H1 (cell line): ENCODE results near the gene RYR3. TPM values are rescaled to one million over a fixed set of nuclear protein-coding genes. Genes with fewer than 3 reads are reported as not detected.

ENCODE experiments used
- CTCF ChIA-PET: fragments of 300-600 bp; sonication (Branson Sonifier 250); formaldehyde crosslinking; loops from one replicate; lab custom pipeline; 2021; ENCODE audit not compliant: partially characterized antibody; lab: Charles Lee
- POLR2A ChIA-PET: fragments of 300-600 bp; sonication (Branson Sonifier 250); formaldehyde crosslinking; loops from one replicate; lab custom pipeline; 2021; ENCODE audit warnings: inconsistent platforms; ENCODE audit not compliant: partially characterized antibody; lab: Charles Lee
- DNase-seq, 2 experiments: peaks; one replicate each; pipeline versions ENCODE4 v3.0.0 to v3.0.0-alpha.2; 2010 to 2022; ENCODE audit warnings: low spot score in 2 of 2, low read depth in 1 of 2, mixed read lengths in 1 of 2
- FAIRE-seq: peaks from 2 replicates; lab custom pipeline; 2011; peaks lifted over from hg19 to GRCh38; lab: Jason Lieb, UNC
- H2AFZ ChIP-seq: 2 replicates; pipeline ENCODE4 v1.8.1; 2012; ENCODE audit warnings: low read length, inconsistent platforms
- H2AK5ac ChIP-seq: 2 replicates; pipeline ENCODE4 v1.6.1; 2013; ENCODE audit warnings: low read depth, low read length
- H2BK120ac ChIP-seq: replicated peaks from 2 replicates; pipeline ENCODE3; 2013; ENCODE audit warnings: low read depth, low read length, inconsistent platforms
- H2BK12ac ChIP-seq: 2 replicates; pipeline ENCODE4 v1.6.1; 2013; ENCODE audit warnings: low read depth, low read length
- H2BK15ac ChIP-seq: 2 replicates; pipeline ENCODE4 v1.6.1; 2013; ENCODE audit warnings: low read length
- H2BK20ac ChIP-seq: 2 replicates; pipeline ENCODE4 v1.6.1; 2013; ENCODE audit warnings: low read length
- H2BK5ac ChIP-seq: 2 replicates; pipeline ENCODE4 v1.6.1; 2013; ENCODE audit warnings: low read depth, low read length
- H3K14ac ChIP-seq: 2 replicates; pipeline ENCODE4 v1.6.1; 2013; ENCODE audit warnings: inconsistent platforms; ENCODE audit not compliant: insufficient read length
- H3K18ac ChIP-seq: 2 replicates; pipeline ENCODE4 v1.6.1; 2013; ENCODE audit warnings: low read length; ENCODE audit errors: extremely low read depth
- H3K23ac ChIP-seq: 2 replicates; pipeline ENCODE4 v1.6.1; 2013; ENCODE audit warnings: inconsistent platforms; ENCODE audit not compliant: insufficient read length
- H3K23me2 ChIP-seq: 2 replicates; pipeline ENCODE4 v1.6.1; 2013; ENCODE audit warnings: low read depth, low read length
- H3K27ac ChIP-seq: 2 replicates; pipeline ENCODE4 v1.6.1; 2011; ENCODE audit warnings: low read depth, low read length, inconsistent platforms
- H3K27me3 ChIP-seq, 4 experiments: replicated peaks in 1 of 4; 1 replicate in 1 of 4; 2 replicates in 3 of 4; pipeline versions ENCODE4 v1.6.1 to v1.8.1; 2011 to 2013; ENCODE audit warnings: low read length in 3 of 4, mild to moderate bottlenecking in 3 of 4, inconsistent platforms in 2 of 4, mixed read lengths in 2 of 4, moderate library complexity in 1 of 4; ENCODE audit not compliant: control insufficient read depth in 3 of 4, insufficient read depth in 3 of 4; ENCODE audit errors: extremely low read depth in 1 of 4
- H3K36me3 ChIP-seq, 4 experiments: 2 replicates each; pipeline versions ENCODE4 v1.6.1 to v1.8.1; 2011 to 2013; ENCODE audit warnings: mild to moderate bottlenecking in 4 of 4, low read length in 3 of 4, moderate library complexity in 2 of 4, control low read depth in 1 of 4, inconsistent platforms in 1 of 4; ENCODE audit not compliant: insufficient read depth in 4 of 4, control insufficient read depth in 2 of 4
- H3K4ac ChIP-seq: replicated peaks from 2 replicates; pipeline ENCODE3; 2013; ENCODE audit warnings: low read length, low read depth, mixed read lengths, inconsistent platforms; ENCODE audit not compliant: insufficient read length
- H3K4me1 ChIP-seq, 4 experiments: replicated peaks in 1 of 4; 1 replicate in 1 of 4; 2 replicates in 3 of 4; pipeline versions ENCODE4 v1.6.1 to v1.8.1; 2011 to 2013; ENCODE audit warnings: low read length in 3 of 4, inconsistent platforms in 2 of 4, mixed read lengths in 1 of 4; ENCODE audit not compliant: insufficient read depth in 4 of 4, control insufficient read depth in 3 of 4
- H3K4me2 ChIP-seq, 2 experiments: 2 replicates each; pipeline versions ENCODE4 v1.6.1 to v1.8.1; 2011 to 2013; ENCODE audit warnings: low read depth in 2 of 2, low read length in 2 of 2, control low read depth in 1 of 2, inconsistent platforms in 1 of 2, mild to moderate bottlenecking in 1 of 2; ENCODE audit not compliant: insufficient read depth in 1 of 2
- H3K4me3 ChIP-seq, 4 experiments: fragments of 200-600, 300-600 bp in 1 of 4; sonication (generic), shearing (Covaris generic), sonication (Bioruptor Twin) in 1 of 4; 2 replicates each; pipeline versions ENCODE4 v1.5.1 to v1.8.1; 2011 to 2016; ENCODE audit warnings: low read length in 4 of 4, low read depth in 3 of 4, control low read depth in 2 of 4, inconsistent platforms in 2 of 4, mild to moderate bottlenecking in 2 of 4, mixed read lengths in 1 of 4, moderate library complexity in 1 of 4; ENCODE audit not compliant: insufficient read depth in 2 of 4; ENCODE audit errors: extremely low read depth in 1 of 4
- H3K56ac ChIP-seq: replicated peaks from 2 replicates; pipeline ENCODE3; 2013; ENCODE audit warnings: low read depth, mild to moderate bottlenecking, mixed read lengths, low read length, inconsistent platforms; ENCODE audit not compliant: insufficient read length
- H3K79me1 ChIP-seq: 2 replicates; pipeline ENCODE4 v1.6.1; 2013; ENCODE audit warnings: low read depth, low read length, control low read depth
- H3K79me2 ChIP-seq, 2 experiments: 2 replicates each; pipeline versions ENCODE4 v1.6.1 to v1.8.1; 2012 to 2013; ENCODE audit warnings: low read length in 2 of 2, mild to moderate bottlenecking in 2 of 2, inconsistent platforms in 1 of 2; ENCODE audit not compliant: insufficient read depth in 2 of 2, control insufficient read depth in 1 of 2
- H3K9ac ChIP-seq, 4 experiments: replicated peaks in 1 of 4; 1 replicate in 1 of 4; 2 replicates in 3 of 4; pipeline versions ENCODE4 v1.6.1 to v1.8.1; 2011 to 2013; ENCODE audit warnings: low read depth in 3 of 4, low read length in 3 of 4, control low read depth in 2 of 4, mild to moderate bottlenecking in 2 of 4, moderate library complexity in 2 of 4, inconsistent platforms in 1 of 4; ENCODE audit errors: extremely low read depth in 1 of 4
- H3K9me3 ChIP-seq, 2 experiments: 2 replicates each; pipeline versions ENCODE4 v1.6.1 to v1.8.1; 2012 to 2013; ENCODE audit warnings: mild to moderate bottlenecking in 2 of 2, moderate library complexity in 2 of 2, control low read depth in 1 of 2, inconsistent platforms in 1 of 2, low read depth in 1 of 2, low read length in 1 of 2, mixed read lengths in 1 of 2; ENCODE audit not compliant: insufficient read depth in 2 of 2
- H4K20me1 ChIP-seq, 2 experiments: replicated peaks in 1 of 2; 2 replicates each; pipeline versions ENCODE3 to v1.8.1; 2011 to 2013; ENCODE audit warnings: inconsistent platforms in 2 of 2, low read length in 2 of 2, mild to moderate bottlenecking in 1 of 2; ENCODE audit not compliant: insufficient read depth in 2 of 2, control insufficient read depth in 1 of 2
- H4K5ac ChIP-seq: 2 replicates; pipeline ENCODE4 v1.6.1; 2013; ENCODE audit warnings: low read length, low read depth, mixed read lengths, inconsistent platforms; ENCODE audit not compliant: insufficient read length
- H4K8ac ChIP-seq: 2 replicates; pipeline ENCODE4 v1.8.0; 2013; ENCODE audit warnings: mild to moderate bottlenecking, moderate library complexity, low read length, inconsistent platforms; ENCODE audit not compliant: insufficient read depth; ENCODE audit errors: extremely low read depth
- H4K91ac ChIP-seq: replicated peaks from 2 replicates; pipeline ENCODE3; 2013; ENCODE audit warnings: low read length, mixed read lengths, inconsistent platforms; ENCODE audit not compliant: insufficient read length
- BCL11A ChIP-seq, 2 experiments: IDR thresholded peaks; one replicate each; pipeline ENCODE4 v1.6.1; 2011; ENCODE audit warnings: low read depth in 2 of 2, low read length in 2 of 2, mild to moderate bottlenecking in 2 of 2
- CHD2 ChIP-seq: IDR thresholded peaks from 2 replicates; pipeline ENCODE4 v1.6.1; 2012; ENCODE audit warnings: low read length, improper control_type of control experiment
- EGR1 ChIP-seq: IDR thresholded peaks from 2 replicates; pipeline ENCODE4 v1.6.1; 2011; ENCODE audit warnings: low read depth, low read length, borderline replicate concordance
- EP300 ChIP-seq, 2 experiments: IDR thresholded peaks; 1 replicate in 1 of 2; 2 replicates in 1 of 2; pipeline ENCODE4 v1.6.1; 2011 to 2012; ENCODE audit warnings: low read depth in 2 of 2, low read length in 2 of 2, mild to moderate bottlenecking in 2 of 2, borderline replicate concordance in 1 of 2, inconsistent platforms in 1 of 2, moderate library complexity in 1 of 2
- FOSL1 ChIP-seq: IDR thresholded peaks from 2 replicates; pipeline ENCODE4 v1.6.1; 2011; ENCODE audit warnings: mild to moderate bottlenecking, low read depth, low read length, moderate library complexity; ENCODE audit not compliant: insufficient read depth
- MAFK ChIP-seq: IDR thresholded peaks from 2 replicates; pipeline ENCODE4 v1.6.1; 2012; ENCODE audit warnings: low read depth, mild to moderate bottlenecking, improper control_type of control experiment, low read length
- NANOG ChIP-seq: IDR thresholded peaks from 2 replicates; pipeline ENCODE4 v1.6.1; 2011; ENCODE audit warnings: low read length, low read depth, mild to moderate bottlenecking, inconsistent platforms; ENCODE audit not compliant: insufficient read depth, poor library complexity, severe bottlenecking
- PHF8 ChIP-seq: fragments of 200-600 bp; sonication (generic); conservative IDR thresholded peaks from 2 replicates; pipeline ENCODE4 v1.7.1; 2012; ENCODE audit warnings: low read depth, mild to moderate bottlenecking, inconsistent platforms, low read length, moderate library complexity
- RFX5 ChIP-seq: IDR thresholded peaks from 2 replicates; pipeline ENCODE4 v1.6.1; 2011; ENCODE audit warnings: low read depth, low read length, improper control_type of control experiment, borderline replicate concordance
- RNF2 ChIP-seq: fragments of 200-900, 300-1000 bp; sonication (generic); IDR thresholded peaks from 2 replicates; pipeline ENCODE4 v1.7.1; 2016; ENCODE audit warnings: borderline replicate concordance, low read depth, mild to moderate bottlenecking, antibody characterized with exemption, low read length; ENCODE audit not compliant: poor library complexity, severe bottlenecking; ENCODE audit errors: missing control alignments
- SIRT6 ChIP-seq: IDR thresholded peaks from one replicate; pipeline ENCODE4 v1.7.1; 2012; ENCODE audit warnings: low read length, inconsistent platforms
- SIX5 ChIP-seq: IDR thresholded peaks from 2 replicates; pipeline ENCODE4 v1.6.1; 2011; ENCODE audit warnings: mild to moderate bottlenecking, low read depth, low read length
- WGBS, 2 experiments: shearing (Covaris generic) in 1 of 2; methylation state at CpG; one replicate each; pipeline versions ENCODE4 v1.1.6 to v1.1.7; 2013 to 2015; ENCODE audit warnings: low lambda C conversion rate in 2 of 2, mixed read lengths in 2 of 2, inconsistent platforms in 1 of 2, low coverage in 1 of 2, missing lambda C conversion rate in 1 of 2; ENCODE audit not compliant: insufficient replicate concordance in 2 of 2, insufficient coverage in 1 of 2, insufficient read length in 1 of 2; ENCODE audit errors: extremely low coverage in 1 of 2, missing lambda C conversion rate in 1 of 2; 5-methylcytosine and 5-hydroxymethylcytosine counted together
- polyA plus RNA-seq, 7 experiments: library from polyadenylated mRNA; depleted of rRNA in 3 of 7; stranded (reverse) in 5 of 7; unstranded in 2 of 7; fragments of >200 nt in 5 of 7; fragments of 200-250 nt in 2 of 7; gene quantifications; 1 replicate in 5 of 7; 2 replicates in 1 of 7; 4 replicates in 1 of 7; pipeline versions ENCODE4 v1.2.1 to v1.2.3, GENCODE V29; 2011 to 2013; ENCODE audit warnings: missing spikeins in 2 of 7, mixed read lengths in 2 of 7
- total RNA-seq: library from RNA; stranded (reverse); fragmentation: NEBNext Ultra II Directional; extraction: Animal tissue kit (Norgen Biotek cat#: 25700); gene quantifications from 2 replicates; pipeline ENCODE4 v1.2.1, GENCODE V29; 2021
- TF ChIP-seq, protein P1 (sequence below): IDR thresholded peaks from 2 replicates; pipeline ENCODE4 v1.6.1; 2011; ENCODE audit warnings: low read length, improper control_type of control experiment

The RYR3 gene
- total and polyA plus RNA-seq, 2 of the 8 experiments (the other 6 are each of a cell fraction or from before 2014, with no cell fraction given): 0.33 to 3.4 TPM

DNA sequence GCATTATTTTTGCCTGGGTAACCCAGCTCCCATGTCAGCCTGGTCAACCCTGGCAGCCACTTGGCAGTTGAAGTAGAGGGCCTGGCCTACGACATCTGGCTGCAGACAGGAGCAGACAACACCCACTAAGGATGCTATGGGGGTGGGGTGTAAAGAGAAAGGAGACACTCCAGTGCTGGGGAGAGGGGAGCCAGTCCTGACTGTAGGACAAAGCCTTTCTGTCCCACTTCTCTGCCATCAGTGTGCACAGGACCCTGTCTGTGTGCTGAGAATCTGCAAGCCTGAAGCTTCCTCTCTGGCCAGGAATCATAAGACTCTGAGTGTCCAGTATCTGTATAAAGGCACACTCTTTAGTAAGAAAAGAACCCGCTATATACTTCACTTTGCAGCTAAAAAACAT, 561.2 kb downstream of the RYR3 start:
- DNase-seq (no peak), FAIRE-seq (no peak)
- Histone ChIP-seq H4K8ac (no peak overlapping the region), H3K36me3 (no peaks in the 10 kb centered on the region), H3K9ac (no peak overlapping the region), H2AK5ac (no peak overlapping the region), H2AFZ (no peak overlapping the region), H3K4ac (no peak overlapping the region), H4K5ac (no peak overlapping the region), H3K79me2 (no peaks in the 10 kb centered on the region), H2BK20ac (no peak overlapping the region), H2BK12ac (peak overlapping the region; percentile 92; the same call in 1 of the 2 replicates), H3K4me2 (no peak overlapping the region), H3K9me3 (no peaks in the 10 kb centered on the region), H3K23ac (no peak overlapping the region), H3K27me3 (no peaks in the 10 kb centered on the region), H3K56ac (no peak overlapping the region), H3K27ac (no peak overlapping the region), H3K4me3 (no peak overlapping the region), H3K4me1 (peaks cover 0 to 6% (median 5%) of the 10 kb centered on the region in 4 experiments; a peak in 4 of 7 replicates), H3K14ac (no peak overlapping the region), H3K23me2 (no peaks in the 10 kb centered on the region), H3K79me1 (no peaks in the 10 kb centered on the region), H4K20me1 (no peaks in the 10 kb centered on the region), H4K91ac (no peak overlapping the region), H2BK120ac (no peak overlapping the region), H2BK15ac (no peak overlapping the region), H2BK5ac (no peak overlapping the region), H3K18ac (no peak overlapping the region)
- WGBS, 2 experiments: 85% methylated on average over 2 of the region's 2 CpGs; no CpG with 5 or more reads in 1 of the 2 experiments
- CTCF ChIA-PET: interaction anchor here (0.8 to 1.4 kb wide), 3 partner anchors 15 to 113 kb away, joined by 3 to 4 read pairs (median 4); no protein-coding TSS in a partner anchor
- POLR2A ChIA-PET: no interaction called here
- TF ChIP-seq FOSL1: no peak
- TF ChIP-seq, protein P1, sequence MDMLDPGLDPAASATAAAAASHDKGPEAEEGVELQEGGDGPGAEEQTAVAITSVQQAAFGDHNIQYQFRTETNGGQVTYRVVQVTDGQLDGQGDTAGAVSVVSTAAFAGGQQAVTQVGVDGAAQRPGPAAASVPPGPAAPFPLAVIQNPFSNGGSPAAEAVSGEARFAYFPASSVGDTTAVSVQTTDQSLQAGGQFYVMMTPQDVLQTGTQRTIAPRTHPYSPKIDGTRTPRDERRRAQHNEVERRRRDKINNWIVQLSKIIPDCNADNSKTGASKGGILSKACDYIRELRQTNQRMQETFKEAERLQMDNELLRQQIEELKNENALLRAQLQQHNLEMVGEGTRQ: no peak
- TF ChIP-seq NANOG: no peak
- TF ChIP-seq EP300 (IDR thresholded peaks at IDR 0.05; ENCODE audit: borderline replicate concordance in 1 of 2, low read depth in 2 of 2, low read length in 2 of 2): no peak
- TF ChIP-seq EGR1: no peak
- no peak for TF ChIP-seq MAFK
- TF ChIP-seq SIX5: no peak
- no peak for TF ChIP-seq PHF8
- no peak for TF ChIP-seq RNF2
- no peak for TF ChIP-seq CHD2
- no peak for TF ChIP-seq RFX5
- TF ChIP-seq SIRT6: no peak
- no peak for TF ChIP-seq BCL11A (IDR thresholded peaks at IDR 0.05; ENCODE audit: low read depth in 2 of 2, low read length in 2 of 2)
